HG03135 (cell line): ENCODE data around the gene TYW1.
"Not testable (repeated sequence)": the region's sequence is repeated elsewhere in the genome, so short reads cannot be mapped to it uniquely, and the experiment has no call there.

ENCODE experiments used
- ATAC-seq: cut with Tn5 transposase; IDR thresholded peaks from one replicate; pipeline ENCODE4 v1.9.1; 2021; ENCODE audit warnings: mild to moderate bottlenecking, moderate library complexity; ENCODE audit not compliant: unreplicated experiment

The TYW1 gene

DNA sequence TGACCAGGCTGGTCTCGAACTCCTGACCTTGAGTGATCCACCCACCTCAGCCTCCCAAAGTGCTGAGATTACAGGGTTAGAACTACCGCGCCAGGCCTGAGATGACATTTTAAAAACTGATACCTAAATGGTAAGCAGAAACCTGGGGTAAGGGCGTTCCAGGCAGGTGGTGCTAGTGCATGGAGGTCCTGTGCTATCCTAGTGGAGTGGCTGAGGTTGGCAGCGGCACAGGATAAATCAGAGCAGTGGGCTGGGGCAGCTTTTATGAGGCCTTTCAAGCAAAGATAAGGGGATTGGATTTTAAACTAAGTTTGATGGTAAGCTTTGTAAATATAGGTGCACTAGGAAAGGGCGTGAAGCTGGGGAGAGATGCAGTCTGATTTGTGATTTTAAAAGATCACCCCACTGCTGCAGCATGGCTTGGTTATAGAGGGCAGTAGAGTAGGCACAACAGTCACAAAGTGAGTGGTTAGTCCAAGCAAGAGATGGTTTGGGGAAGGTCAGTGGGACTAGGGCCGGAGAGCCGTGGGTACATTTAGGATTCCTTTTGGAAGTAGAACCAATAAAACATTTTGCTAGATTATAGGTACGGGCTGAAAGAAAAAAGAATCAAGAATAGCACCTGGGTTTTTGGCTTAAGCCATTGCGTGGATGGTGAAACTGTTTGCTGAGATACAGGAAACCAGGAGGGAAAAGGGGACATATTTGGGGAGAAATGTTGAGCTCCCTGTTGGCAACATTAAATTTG is 188.5 kb downstream of the TYW1 start:
- not testable (repeated sequence) for ATAC-seq

DNA sequence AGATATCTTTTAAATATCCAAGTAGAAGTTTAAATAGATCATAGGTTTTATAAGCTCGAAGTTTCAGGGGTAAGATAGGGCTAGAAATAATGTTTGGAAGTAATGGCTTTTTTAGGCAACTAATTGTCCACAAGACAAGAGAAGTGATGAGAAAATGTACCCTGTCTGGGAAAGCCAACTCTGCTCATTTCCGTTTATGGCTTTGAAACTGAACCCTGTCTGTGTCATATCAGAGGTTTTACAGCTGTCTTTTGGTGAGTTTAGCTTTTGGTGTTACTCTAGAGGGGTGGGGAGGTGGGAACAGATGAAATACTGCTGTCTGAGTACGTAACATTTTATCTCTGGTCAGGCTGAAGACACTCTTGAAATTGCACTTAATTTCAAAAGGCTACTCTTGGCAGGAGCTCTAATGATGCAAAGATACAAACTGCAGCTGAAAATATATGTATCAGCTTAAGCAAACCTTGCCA is 189.1 kb downstream of the TYW1 start:
- ATAC-seq = not testable (repeated sequence)

DNA sequence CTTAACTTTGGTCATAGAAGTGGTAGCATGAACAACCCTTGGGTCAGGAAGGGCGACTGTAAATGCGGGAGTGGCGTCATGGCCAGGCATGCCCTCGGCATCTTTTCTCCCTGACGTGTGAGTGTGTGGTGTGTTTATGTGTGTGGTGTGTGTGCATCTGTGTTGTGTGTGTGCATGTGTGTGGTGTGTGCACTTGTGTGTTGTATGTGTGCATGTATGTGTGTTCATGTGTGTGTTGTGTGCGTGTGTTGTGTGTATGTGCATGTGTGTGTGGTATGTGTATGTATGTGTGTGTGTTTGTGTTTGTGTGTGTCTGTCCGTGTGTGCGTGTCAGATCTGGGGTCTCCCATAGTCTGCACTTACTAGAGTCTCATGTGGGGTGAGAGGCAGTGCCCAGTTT is 192.5 kb downstream of the TYW1 start:
- ATAC-seq = not testable (repeated sequence)

DNA sequence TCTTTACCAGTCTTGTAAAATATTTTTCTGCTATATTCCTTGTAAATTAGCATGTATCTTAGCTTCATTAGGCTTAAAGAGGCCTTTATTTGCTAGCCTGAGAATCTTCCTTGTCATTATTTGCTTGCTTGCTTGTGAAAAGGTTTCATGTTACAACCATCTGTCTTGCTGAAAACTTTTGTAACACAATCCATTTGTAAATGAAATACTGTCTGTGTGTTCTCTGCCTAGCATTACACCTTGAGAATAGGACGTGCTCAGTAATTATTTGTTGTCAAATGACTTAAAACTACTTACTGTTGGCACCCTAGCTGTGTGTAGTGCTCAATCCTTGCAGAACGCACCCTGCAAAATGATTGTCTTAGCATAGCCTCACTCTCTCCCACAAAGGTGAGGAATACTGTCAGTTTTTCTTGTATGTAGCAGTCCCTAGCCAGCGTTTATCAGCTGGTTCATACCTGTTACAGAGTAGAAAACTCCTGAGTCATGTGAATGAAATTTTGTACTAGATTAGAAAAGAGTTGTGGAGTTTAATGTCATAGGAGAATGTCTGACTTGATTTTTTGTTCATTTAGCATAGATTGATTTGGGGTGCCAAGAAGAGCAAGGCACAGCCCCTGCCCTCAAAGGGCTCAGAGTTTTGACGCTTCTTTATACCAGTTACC is 193.3 kb downstream of the TYW1 start:
- ATAC-seq = not testable (repeated sequence)

DNA sequence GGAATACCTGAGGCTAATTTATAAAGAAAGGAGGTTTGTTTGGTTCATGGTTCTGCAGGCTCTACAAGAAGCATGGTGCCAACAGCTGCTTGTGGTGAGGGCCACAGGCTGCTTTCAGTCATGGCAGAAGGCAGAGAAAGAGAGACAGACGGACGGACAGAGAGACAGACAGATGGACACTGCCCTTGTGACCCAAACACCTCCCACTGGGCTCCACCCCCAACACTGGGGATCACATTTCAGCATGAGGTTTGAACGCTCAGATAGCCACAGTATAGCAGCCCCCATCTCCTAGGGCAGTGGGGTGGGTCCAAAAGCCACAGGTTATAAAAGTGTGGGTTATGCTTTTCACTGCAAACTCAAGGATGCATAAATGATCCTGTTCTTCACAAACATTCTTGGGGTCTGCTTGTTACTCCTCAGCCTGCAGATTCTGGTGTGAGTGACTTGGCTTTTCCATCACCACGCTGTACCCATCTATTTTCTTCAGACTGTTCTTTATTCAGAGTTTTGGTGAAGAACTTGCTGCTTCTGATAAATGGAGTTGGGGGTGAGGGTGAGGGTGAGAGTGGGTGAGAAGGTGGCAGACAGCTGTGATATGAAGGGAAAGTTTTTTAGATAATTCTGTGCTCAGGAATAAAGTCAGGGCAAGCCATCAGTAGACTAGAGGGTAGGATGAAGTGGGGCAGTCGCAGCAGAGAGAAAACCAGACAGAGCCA is 194.5 kb downstream of the TYW1 start:
- ATAC-seq = not testable (repeated sequence)

DNA sequence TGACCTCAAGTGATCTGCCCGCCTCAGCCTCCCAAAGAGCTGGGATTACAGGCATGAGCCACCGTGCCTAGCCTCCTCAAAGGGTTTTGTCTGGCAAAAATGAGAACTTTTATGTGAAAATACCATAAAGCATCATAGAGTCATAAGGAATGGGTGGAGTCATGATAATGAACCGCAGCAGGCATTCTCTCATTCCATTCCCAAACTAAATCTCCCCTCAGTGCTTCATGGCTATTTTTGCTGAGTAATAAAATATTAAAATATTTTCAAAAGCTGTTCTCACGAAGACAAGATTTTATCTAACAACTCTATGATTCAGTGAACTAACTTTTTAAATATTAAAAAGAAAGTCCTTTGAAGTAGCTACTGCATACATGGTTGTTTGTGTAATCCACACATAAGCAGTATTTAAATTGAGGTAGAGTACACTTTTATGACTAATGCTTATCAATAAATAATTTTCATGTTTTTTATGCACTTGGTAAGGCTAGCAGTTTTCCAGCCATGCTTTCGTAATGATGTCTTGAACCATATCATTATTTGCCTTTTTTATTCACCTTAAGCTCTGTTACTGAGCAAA is 195.6 kb downstream of the TYW1 start:
- ATAC-seq = not testable (repeated sequence)

DNA sequence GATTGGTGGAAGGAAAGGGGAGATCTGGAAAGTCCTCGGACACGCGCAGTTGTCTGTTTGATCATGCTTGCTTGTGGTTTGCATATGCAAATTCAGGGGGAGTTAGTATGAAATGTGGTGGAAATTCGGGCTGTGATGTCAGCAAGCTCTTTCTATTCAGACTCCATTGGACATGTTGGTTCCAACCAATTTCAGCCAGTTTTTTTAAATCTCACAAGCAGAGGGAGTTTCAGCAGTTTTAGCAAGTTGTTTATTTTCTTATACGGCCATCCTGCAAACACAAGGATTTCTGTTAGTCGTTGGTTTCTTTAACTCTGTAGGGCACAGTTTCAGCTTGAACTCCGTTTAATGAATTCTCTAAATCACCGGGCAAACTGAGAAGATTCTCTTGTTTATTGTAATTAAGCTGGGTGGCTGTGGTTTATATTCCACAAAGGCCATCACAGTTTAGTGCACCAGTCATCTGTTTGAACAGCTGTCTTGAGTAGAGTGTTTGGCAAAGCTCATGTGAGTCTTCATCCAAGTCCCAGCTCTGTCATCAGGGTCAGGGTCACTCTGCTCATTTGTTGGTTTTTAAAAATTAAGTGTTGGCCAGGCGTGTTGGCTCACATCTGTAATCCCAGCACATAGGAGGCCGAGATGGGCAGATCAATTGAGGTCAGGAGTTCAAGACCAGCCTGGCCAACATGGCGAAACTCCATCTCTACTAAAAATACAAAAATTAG is 196.4 kb downstream of the TYW1 start:
- not testable (repeated sequence) for ATAC-seq

DNA sequence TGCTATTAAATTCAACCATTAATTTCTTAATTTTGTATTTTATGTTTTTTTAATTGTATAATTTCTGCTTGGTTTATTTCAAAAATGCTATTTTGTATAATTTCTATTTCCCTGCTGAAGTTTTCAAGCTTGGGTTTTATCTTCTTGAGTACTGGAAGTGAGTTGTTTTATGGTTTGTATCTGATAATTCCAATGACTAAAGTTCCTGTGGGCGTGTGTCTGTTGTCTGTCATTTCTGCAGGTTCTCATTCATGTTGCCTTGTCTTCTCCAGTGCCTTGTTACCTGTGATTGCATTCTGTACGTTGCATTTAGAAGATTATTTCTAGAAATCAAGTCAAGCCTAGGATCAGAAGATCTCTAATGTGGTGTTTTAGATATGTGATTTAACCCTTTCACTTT is 199.5 kb downstream of the TYW1 start:
- ATAC-seq = not testable (repeated sequence)

DNA sequence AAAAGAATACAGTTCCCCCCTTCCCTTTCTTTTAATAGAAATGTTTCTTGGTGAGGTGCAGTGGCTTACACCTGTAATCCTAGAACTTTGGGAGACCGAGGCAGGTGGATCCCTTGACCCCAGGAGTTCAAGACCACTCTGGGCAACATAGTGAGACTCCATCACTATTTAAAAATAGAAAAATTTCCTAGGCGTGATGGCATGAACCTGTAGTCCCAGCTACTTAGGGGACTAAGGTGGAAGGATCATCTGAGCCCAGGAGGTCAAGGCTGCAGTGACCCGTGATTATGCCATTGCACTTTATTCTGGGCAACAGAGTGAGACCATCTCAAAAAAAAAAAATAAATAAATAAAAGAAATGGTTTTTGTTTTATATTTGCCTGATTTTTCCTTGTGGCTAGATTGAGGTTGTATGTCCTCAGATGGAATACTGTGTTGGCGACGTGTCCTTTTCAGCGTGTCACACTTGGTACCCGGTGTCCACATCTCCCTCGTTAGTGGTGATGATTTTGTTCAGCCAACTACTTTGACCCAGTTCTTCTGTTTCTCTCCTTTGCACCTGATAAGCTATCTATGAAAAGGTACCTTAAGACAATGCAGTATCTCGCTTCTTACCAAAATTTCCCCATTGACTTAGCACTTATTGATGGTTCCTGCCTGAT is 202.4 kb downstream of the TYW1 start:
- not testable (repeated sequence) for ATAC-seq

DNA sequence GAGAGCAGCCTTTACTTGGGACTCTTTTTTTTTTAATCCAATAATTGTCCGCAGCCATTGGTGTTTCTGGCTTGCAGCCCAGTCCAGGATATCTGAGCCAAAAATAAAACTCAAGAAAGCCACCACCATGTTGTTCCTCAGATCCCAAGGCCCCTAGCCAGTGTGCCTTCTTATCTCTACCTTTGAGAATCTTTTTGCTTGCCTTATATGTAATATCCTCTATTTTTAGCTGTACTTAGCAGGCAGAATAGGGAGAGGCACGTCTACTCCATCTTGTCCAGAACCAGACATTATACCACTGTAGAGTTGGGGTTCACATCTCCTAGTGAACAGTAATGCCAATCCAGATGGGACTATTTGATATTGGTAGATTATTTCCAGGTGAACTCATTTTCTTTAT is 209.1 kb downstream of the TYW1 start:
- ATAC-seq = not testable (repeated sequence)

DNA sequence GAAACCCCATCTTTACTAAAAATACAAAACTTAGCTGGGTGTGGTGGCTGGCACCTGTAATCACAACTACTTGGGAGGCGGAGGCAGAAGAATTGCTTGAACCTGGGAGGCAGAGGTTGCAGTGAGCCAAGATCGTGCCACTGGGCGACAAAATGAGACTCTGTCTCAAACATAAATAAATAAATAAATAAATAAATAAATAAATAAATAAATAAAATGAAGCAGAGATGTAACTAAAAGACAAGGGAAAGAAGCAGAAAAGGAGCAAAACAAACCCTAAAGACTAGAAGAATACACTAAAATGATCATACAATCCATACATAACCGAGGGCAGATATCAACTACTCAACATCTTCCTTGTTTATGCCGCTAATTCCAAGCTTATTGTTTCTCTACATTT is 209.8 kb downstream of the TYW1 start:
- ATAC-seq = no peak

DNA sequence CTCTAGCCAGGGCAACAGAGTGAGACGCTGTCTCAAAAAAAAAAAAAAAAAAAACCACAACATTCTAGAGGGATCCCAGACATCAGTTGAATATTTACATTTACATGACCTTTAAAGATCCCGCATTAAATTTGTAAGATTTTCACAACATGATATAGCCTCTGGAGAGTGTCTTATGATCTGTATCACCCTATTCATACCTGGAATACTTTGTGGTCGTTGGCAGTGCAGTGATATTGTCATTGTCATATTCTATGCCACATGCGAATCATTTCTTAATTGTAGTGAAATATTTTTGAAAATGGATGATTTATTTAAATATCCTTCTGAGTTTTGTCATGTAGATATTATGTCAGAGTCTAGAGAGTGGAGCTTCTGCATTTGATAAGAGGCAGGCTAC is 212.0 kb downstream of the TYW1 start:
- not testable (repeated sequence) for ATAC-seq

DNA sequence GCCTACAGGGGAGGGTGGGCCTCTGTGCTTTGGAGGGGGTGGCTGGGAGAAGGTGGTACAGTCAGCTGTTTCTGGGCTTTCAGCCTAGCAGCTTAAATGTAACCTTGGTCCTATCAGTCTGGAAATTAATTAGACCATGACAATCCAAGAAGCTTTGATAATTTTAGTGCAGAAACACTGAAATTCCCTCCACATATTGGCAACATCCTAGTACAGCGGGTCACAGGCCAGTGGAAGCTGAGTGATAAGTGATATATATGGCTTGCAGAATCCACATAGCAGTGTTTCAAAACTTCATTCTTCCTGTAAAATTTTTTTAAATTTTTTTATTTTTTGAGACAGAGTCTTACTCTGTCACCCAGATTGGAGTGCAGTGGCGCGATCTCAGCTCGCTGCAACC is 212.6 kb downstream of the TYW1 start:
- no peak for ATAC-seq

DNA sequence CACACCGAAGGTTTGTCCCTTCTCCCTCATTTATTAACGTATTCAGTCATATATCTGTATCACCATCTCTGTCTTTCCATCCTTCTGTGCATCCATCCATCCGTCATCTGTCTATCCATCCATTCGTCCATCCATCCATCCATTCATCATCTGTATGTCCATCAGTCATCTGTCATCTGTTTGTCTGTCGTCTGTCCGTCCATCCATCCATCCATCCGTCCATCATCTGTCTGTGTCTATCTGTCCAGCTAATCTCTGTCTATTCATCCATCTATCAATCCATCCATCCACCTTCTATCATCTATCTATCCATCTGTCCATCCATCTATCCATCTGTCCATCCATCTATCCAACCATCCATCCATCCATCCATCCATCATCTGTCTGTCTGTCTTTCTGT is 213.9 kb downstream of the TYW1 start:
- ATAC-seq = no peak

DNA sequence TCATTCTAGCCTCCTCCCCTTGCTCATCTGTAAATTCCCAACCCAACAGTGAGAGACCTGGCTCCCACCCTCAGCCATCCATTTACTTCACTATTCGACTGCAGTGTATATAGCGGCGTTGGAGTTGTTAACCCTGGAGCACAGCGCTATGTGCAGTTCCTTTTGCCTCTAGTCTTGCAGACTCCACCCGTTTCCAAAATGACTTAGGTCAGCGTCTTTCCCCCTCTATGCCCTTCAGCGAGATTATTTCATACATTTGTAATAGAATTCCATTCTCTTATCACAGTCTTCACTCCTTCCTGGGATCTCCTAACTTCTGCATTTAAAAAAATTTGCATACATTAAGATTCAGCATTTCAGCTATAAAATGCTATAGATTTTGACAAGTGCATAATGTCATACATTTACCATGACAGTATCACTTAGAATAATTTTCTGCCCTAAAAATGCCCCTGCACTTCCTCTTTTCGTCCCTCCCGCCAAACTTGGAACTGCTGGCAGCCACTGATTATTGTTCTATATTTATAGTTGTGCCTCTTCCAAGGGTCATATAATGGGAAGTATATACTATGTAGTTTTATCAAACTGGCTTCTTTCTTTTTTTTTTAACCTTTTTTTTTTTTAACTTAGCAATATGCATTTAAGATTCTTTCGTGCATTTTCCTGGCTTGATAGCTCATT is 215.2 kb downstream of the TYW1 start:
- ATAC-seq = not testable (repeated sequence)

DNA sequence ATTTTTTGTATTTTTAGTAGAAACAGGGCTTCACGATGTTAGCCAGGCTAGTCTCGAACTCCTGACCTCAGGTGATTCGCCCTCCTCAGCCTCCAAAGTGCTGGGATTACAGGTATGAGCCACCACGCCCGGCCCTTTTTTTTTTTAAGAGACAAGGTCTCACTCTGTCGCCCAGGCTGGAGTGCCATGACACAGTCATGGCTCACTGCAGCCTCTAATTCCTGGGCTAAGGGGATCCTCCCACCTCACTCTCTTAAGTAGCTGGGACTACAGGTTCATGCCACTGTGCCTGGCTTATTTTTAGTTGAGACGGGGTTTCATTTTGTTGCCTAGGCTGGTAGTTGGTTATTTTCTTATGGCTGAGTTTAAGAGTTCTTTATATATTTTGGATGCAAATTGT is 216.4 kb downstream of the TYW1 start:
- ATAC-seq = not testable (repeated sequence)

DNA sequence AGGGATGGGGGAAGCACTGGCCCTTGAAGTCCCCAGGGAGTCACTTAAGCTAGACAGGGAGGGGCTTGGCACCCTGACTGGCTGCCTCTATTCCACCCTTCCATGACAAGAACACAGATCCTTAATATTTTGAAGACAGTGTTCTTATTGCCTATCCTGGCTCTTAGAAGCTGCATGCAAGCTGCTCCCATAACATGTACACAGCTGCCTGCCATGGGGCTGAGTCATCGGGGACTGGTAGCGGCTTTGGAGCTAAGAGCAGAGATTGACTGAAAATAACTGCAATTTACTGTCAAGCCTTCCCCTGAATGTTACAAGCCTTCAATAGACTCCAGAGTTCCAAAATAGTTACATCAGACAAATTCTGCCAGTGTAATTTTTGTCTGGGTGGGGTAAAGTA is 226.9 kb downstream of the TYW1 start:
- not testable (repeated sequence) for ATAC-seq

DNA sequence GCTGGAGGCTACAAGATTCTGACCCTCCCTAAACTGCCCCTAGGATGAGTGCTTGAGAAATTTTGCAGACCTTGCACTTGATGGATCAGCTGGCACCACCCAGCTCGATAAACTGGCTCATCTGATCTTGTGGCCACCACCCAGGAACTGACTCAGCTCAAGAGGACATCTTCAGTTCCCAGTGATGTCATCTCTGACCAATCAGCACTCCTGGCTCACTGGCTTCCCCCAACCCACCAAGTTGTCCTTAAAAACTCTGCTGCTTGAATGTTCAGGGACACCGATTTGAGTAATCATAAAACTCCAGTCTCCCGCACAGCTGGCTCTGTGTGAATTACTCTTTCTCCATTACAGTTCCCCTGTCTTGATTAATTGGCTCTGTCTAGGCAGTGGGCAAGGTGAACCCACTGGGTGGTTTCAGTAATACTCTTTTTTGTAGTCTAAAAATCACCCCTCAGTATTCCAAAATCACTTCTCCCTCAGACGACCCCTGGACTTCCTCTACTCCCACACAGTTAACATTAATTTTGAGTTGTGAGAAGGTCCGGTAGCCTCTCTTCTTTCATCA is 229.8 kb downstream of the TYW1 start:
- ATAC-seq = not testable (repeated sequence)

DNA sequence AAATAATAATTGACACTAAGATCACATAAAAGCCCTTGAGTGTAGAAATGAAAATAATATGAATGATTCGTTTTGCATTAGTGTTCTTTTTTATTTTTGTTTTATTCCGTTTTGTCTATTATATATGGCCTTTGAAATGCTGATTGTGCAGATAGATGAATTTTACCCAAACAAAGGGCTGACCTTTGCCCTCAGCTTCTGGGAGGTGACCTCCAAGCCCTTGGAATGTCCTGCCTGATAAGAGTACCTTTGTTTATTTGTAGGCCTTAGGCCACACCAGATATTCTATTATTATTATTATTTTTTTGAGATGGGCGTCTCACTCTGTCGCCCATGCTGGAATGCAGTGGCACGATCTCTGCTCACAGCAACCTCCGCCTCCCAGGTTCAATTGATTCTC is 230.3 kb downstream of the TYW1 start:
- not testable (repeated sequence) for ATAC-seq
